ENCODE measurements around the gene TMEM213. TPM values are rescaled to one million over a fixed set of nuclear protein-coding genes. Genes with fewer than 3 reads are reported as not detected.

The TMEM213 gene
- total and polyA plus RNA-seq, 9 of the 15 experiments (the other 6 are each of a cell fraction or from before 2014, with no cell fraction given), result not detected

- TF ChIP-seq REST (IDR thresholded peaks at IDR 0.05; ENCODE audit: borderline replicate concordance), result peak; percentile 44; the same call in 1 of the 2 replicates
- TF ChIP-seq REST (CRISPR knock-in tag; IDR thresholded peaks at IDR 0.05; ENCODE audit: low read depth), result no peak
- TF ChIP-seq STAG1 (CRISPR knock-in tag; IDR thresholded peaks at IDR 0.05; ENCODE audit: borderline replicate concordance), result peak; percentile 62; the same call in 1 of the 2 replicates
- TF ChIP-seq LCOR (CRISPR knock-in tag; IDR thresholded peaks at IDR 0.05), result 0 out of 2 replicates have a peak, but pooled peaks have one; percentile 48
- TF ChIP-seq BMI1 (IDR thresholded peaks at IDR 0.05; ENCODE audit: low read length), result 0 out of 2 replicates have a peak, but pooled peaks have one; percentile 19
- TF ChIP-seq ELF1 (tag; IDR thresholded peaks at IDR 0.05), result 0 out of 2 replicates have a peak, but pooled peaks have one; percentile 42
- TF ChIP-seq SMC3 (conservative IDR thresholded peaks at IDR 0.05; ENCODE audit: insufficient read depth, low read depth, low read length), result peak; percentile 38; the same call in 1 of the 2 replicates
- TF ChIP-seq HNRNPLL (IDR thresholded peaks at IDR 0.05; ENCODE audit: low read depth, low read length, poor library complexity, severe bottlenecking), result no peak
These were observed 68.0 kb downstream of the TMEM213 start (continued) for GRCh38 chr7:138865843-138866242.
